GM18909 (cell line): ENCODE measurements around the gene FYN.

Experiments
- ATAC-seq: cut with Tn5 transposase; IDR thresholded peaks from one replicate; pipeline ENCODE4 v1.9.1; 2021; ENCODE audit warnings: mild to moderate bottlenecking; ENCODE audit not compliant: unreplicated experiment, poor library complexity

The FYN gene

GRCh38 chr6:111759836-111760785, 113.1 kb downstream of the FYN start:
- no peak for ATAC-seq

DNA sequence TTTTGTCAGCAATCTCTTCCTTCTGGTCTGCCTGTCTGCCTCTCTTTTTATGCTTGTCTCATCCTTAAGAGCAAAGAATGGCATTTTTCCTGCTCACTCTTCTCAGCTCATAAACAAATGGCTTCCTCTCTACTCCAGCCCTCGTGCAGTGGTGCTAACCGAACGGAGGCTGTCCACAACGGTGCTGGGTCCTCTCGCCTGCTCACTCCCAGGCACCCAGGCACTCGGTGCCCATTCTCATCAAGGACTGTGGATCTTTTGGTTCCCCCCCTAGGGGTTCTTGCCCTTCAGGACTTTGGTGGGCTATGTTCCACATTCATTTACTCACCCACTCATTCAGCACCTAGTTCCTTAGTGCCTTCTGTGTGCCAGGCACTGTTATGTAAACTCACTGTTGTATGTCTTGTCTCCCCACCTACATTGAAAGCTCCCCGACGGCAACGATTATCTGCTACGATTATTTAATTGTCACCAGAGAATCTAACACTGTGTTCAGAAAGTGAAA, 113.9 kb downstream of the FYN start:
- no peak for ATAC-seq

GRCh38 chr6:111758608-111759329, 114.5 kb downstream of the FYN start:
- ATAC-seq, result no peak

GRCh38 chr6:111757342-111757741, 115.9 kb downstream of the FYN start:
- ATAC-seq, result no peak

DNA sequence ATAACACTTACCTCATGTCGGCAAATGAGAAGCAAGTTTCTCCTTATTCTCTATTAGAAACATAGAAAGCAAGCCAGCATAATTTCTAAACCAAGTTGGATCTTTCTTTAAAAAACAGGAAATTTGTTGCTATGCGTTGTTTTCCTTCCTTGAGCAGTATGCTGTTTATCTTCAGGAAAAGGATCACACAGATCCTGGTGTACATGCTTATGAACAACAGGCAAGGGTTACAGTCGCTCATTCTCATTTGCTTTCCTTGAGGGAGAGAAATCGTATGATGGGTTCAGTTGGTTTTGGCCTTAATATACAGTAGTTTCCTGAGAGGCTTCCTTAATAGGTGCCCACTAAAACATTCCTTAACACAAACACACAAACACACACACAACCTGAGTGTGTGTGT, 118.8 kb downstream of the FYN start:
- ATAC-seq, result no peak

DNA sequence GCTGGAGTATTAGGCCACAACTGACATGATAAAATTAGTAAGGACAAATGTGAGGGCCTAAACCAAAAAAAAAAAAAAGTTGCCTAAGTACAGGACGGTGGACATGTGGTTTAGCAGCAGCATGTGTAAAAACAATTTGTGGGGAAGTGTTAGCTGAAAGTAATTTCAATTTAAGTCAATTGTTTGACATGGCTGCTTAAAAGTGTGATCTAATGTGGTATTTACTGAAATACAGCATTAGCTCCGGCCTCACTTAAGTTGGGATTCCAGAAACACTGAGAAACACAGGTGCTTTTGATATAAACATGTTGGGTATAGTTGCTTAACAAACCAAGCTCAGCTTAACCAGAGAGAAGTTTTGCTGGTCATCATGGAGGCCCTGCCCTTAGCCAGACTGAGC, 119.7 kb downstream of the FYN start:
- no peak for ATAC-seq

DNA sequence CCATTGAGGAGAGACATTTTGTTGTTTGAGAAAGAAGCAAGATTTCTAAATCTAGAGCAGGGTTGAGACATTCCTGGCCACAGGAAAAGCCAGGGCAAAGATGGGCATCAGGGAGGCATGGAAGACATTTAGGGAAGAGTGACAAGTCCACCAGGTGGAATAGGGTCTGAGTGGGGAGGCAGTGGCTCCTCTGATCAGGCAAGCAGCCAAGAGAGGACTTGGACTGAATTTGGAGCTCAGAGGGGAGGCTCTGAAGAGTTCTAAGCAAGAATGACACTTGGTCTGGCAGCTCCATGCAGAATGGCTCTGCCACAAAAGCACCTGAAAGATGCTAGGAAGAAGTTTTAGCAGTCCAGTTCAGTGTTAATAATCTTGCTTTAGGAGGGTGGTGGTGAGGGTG, 120.8 kb downstream of the FYN start:
- ATAC-seq, result no peak

DNA sequence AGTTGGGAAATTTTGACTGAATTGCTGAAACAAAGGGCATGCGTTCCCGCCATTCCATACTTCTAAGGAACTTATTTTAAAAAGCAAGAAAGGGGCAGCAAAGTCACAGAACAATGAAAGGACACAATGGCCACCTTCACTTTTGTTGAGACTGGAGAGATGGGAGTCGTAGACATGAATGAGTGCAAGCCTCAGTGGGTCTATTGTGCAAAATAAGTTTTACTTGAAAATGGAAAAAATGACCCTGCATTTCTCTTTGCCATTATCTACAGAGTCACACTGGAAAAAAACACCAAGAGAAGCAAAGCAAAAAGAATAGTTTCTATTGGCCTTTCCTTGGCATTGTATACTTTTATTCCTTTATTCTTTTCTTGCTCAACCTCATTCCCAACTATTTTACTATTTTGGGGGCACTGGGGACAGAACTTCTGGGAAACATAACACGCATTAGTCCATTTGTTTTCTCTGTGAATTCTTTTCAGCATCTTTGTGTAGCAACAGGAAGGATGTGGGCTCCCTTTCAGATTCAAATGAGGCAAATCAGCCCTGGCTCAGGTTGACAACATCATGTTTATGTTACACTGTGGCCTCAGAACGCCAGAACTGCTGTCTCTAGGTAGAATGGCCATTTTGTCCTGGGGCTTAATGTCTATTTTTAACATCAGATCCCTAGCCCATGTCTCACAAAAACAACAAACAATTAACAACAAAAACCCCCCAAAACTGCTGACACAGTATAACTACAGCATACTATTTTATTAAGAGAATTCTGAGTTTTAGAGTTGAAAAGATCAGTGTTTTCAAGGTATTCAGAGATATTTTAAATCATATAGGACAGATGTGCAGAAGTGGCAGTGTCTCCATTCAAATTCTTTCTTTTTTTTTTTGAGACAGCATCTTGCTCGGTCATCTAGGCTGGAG, 122.2 kb downstream of the FYN start:
- ATAC-seq, result peak; percentile 96

- no peak for ATAC-seq
These were observed 123.1 kb downstream of the FYN start for GRCh38 chr6:111750153-111750552.

- peak; percentile 45 for ATAC-seq
These were observed 125.0 kb downstream of the FYN start for GRCh38 chr6:111748231-111748647.

DNA sequence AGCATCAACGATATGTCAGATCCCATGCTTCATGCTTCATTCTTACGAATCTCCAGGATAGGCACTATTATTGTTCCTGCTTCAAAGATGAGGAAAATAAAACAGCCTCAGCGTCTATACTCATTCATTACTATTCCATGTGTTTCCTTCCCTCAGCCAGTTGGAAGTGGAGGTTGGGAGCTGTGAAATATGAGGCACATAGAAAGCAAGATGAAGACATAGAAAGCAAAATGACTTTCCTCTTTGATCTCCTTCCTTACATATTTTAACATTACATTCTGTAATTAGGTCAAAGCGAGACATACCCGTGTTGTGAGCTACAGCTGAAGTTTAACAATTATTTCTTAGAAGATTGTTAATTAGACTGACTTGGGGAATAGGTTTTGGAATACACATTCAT, 125.4 kb downstream of the FYN start:
- no peak for ATAC-seq

DNA sequence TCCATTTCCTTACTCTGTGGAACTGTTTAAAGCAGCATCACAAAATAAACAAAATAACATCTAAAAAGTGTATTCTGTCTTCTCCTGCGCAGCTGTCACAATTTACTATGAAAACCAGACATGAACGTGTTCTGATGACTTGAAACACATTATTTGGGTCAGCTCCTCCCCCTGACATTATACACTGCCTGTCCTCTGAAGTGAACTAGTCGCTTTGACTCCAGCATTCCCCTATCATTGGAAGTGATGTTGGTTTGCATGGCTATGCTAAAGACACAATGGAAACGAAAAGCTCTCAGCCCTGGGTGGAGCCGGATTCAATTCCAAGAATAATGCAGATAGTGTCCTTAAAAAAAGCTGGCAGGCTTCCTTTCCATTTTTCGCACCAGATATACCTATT, 125.9 kb downstream of the FYN start:
- no peak for ATAC-seq

- no peak for ATAC-seq
These were observed 126.3 kb downstream of the FYN start for GRCh38 chr6:111746983-111747382.

DNA sequence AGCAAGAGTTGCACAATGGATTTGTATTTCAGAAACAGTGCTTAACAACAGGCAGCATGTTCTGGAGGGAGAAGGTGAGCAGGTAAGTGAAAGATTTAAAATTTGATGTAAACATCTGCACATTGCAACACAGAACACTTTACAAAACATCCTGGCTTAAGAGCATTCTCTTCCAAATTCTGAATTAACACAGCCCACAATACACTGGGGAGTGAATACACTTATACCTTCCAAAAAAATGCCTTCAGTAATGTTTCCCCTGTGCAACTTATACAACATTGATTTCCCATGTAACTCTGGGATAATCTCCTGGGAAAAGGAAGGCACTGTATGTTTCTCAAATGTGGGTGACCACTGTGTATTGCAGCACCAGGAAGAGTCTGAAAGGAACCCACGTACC, 127.6 kb downstream of the FYN start:
- no peak for ATAC-seq

DNA sequence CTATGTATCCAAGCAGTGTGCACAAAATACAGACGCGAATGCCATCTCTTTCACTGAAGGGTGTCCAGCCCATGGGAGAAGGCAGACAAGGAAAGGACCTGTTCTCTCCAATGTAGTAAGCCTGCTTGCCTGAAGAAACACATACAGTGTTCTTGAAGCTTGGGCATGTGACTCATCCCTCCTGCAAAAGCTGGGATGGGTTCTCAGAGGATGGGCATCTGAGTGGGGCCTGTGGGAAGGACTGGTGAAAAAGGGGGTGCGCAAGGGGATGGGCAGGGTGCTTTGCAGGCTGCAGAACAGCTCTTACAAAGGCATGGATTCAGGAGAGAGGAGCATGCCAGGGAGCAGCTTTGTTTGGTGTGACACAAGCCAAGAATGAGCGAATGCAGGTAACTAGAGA, 128.1 kb downstream of the FYN start:
- ATAC-seq, result no peak

GRCh38 chr6:111743862-111744692, 129.2 kb downstream of the FYN start:
- no peak for ATAC-seq

DNA sequence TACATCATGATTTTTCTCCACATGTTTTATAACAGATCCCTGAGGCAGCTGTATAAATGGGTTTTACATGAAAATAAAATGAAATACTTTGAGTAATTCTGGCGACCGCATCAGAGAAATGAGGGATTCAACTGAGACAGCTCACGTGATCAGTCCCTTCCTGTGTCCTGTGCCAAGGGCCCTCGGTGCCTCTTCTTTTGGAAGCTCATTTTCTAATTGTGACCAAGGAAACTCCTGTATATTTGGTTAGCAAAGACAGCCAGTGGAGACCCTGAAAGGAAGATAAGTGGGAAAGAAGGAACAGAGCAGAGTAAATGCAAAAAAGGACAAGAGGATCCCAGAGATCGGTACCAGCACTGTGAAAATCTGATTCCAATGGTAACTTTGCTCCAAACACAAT, 129.9 kb downstream of the FYN start:
- no peak for ATAC-seq

DNA sequence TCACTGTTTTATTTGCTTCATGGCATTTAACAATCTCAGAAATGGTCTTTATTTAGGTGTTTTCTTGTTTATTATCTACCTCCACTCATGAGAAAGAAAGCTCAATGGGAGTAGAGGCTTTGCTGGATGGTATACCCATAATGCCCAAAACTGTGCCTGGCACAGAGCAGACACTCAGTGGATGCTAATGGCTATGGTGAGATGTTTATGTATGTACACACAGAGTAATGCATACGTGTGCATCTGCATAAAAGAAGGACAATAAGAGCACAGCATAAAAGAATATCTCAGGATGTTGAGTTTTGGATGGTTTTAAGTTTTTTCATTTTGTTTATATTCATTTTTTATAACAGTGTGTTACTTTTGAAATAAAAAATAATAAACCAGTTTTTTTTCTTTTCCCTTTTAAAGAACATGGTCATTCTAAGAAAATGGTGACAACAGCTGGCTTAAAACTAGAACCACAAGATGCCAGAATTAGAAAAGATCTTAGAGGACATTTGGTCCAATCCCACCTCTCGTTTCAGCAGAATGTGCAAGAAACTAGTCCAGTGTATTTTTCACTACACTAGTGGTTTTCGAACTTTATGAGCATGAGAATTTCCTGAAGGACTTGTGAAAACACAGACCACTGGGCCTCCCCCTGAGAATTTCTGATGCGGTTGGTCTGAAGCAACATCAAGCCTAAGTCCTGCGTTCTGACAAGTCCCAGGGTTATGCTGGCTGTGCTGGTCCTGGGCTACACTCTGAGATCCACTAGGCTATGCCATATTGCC, 131.9 kb downstream of the FYN start:
- ATAC-seq, result peak; percentile 53

GRCh38 chr6:111740506-111740905, 132.7 kb downstream of the FYN start:
- ATAC-seq, result no peak
